Measurements from ENCODE around the gene CLDN3. TPM values are rescaled to one million over a fixed set of nuclear protein-coding genes. Genes with fewer than 3 reads are reported as not detected.

Gene CLDN3
- total and polyA plus RNA-seq, 2 of the 4 experiments (the other 2 are of a cell fraction), result 0.12 to 0.18 TPM

DNA sequence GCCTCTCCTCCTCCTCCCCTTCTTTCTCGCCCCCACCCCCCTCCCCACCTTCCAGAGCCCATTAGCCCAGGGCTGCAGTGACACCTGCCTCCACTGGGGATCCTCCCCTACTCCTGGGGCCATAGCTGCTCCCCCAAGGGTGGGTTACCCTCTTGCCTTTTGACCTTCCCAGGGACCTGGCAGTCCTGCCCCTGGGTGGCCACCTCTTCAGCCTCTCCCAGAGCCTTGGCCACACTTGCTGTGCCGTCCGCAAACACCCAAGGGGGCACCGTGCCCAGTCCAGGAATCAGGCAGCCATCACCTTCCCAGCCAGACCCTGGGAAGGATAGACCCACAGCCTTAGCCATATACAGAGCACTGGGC, 40.9 kb upstream of the CLDN3 start:
- H3K9ac ChIP-seq (ENCODE audit: low read depth, low read length), result no peak overlapping the region
- H3K4ac ChIP-seq (ENCODE audit: low read depth, low read length), result no peak overlapping the region
- H2BK20ac ChIP-seq (ENCODE audit: low read depth, low read length), result no peak overlapping the region
- intact Hi-C loops (cut with micrococcal nuclease), result loop anchor here (1.0 kb wide), 1 partner anchor 44 kb away; no protein-coding TSS in a partner anchor
- in situ Hi-C loops (cut with MboI; ENCODE audit: low sequenced_read_pairs), result no loop called here
- DNase-seq (no peak), ATAC-seq (ENCODE audit: low read depth) (no peak)
- CTCF ChIA-PET, result interaction anchor here (2.2 kb wide), 1 partner anchor 11 kb away, joined by 10 read pairs; no protein-coding TSS in a partner anchor
- 0 out of 2 replicates have a peak, but pooled peaks cover 2% of the 10 kb centered on the region for H3K4me1 ChIP-seq (ENCODE audit: control insufficient read depth, insufficient read depth, low read length)
- POLR2A ChIA-PET (ENCODE audit: unreplicated experiment), result no interaction called here
- no peak overlapping the region for H3K4me2 ChIP-seq (ENCODE audit: low read depth, low read length)
- no peak overlapping the region for H2AK5ac ChIP-seq (ENCODE audit: low read depth, low read length)
- H3K36me3 ChIP-seq (ENCODE audit: control insufficient read depth, insufficient read depth, low read length), result no peaks in the 10 kb centered on the region
- no peaks in the 10 kb centered on the region for H3K27me3 ChIP-seq (ENCODE audit: control insufficient read depth, insufficient read depth, low read length)
- no peaks in the 10 kb centered on the region for H3K9me3 ChIP-seq (ENCODE audit: control insufficient read depth, insufficient read depth, low read length)
- 40% methylated on average over 2 of the region's 4 CpGs; no CpG with 5 or more reads in 1 of the 2 experiments for WGBS, 2 experiments (ENCODE audit: extremely low coverage in 2 of 2, insufficient read length in 1 of 2)
- no peak overlapping the region for H3K4me3 ChIP-seq (ENCODE audit: insufficient read depth, low read depth, low read length)
- no peak overlapping the region for H3K23ac ChIP-seq (ENCODE audit: low read depth, low read length)
- H4K20me1 ChIP-seq (ENCODE audit: insufficient read depth, low read length), result no peaks in the 10 kb centered on the region
- no peak overlapping the region for H2BK120ac ChIP-seq (ENCODE audit: low read depth, low read length)
- dilution Hi-C loops (cut with HindIII; ENCODE audit: low sequenced_read_pairs, unreplicated experiment), result no loop called here
- no peak overlapping the region for H2BK5ac ChIP-seq (ENCODE audit: low read depth, low read length, poor library complexity, severe bottlenecking)
- H2AFZ ChIP-seq (replicated peaks; ENCODE audit: low read length, poor library complexity), result no peak overlapping the region
- no peak for TF ChIP-seq RFX5 (IDR thresholded peaks at IDR 0.05; ENCODE audit: low read depth, low read length)
- no peaks in the 10 kb centered on the region for H3K9me1 ChIP-seq (ENCODE audit: insufficient read depth, low read length)
- no peak overlapping the region for H3K14ac ChIP-seq (replicated peaks; ENCODE audit: low read depth, low read length)
- no peak overlapping the region for H3K18ac ChIP-seq (ENCODE audit: low read depth, low read length)
- no peaks in the 10 kb centered on the region for H3K79me1 ChIP-seq (ENCODE audit: low read depth in 1 of 2, low read length in 2 of 2)
- H2BK15ac ChIP-seq (ENCODE audit: low read depth, low read length), result no peak overlapping the region
- no peak overlapping the region for H4K8ac ChIP-seq (ENCODE audit: low read depth in 2 of 2, low read length in 2 of 2)
- H3K56ac ChIP-seq (ENCODE audit: extremely low read depth, insufficient read depth, low read length), result no peak overlapping the region
- BruUV-seq (replicated peaks), result no TSS peak
- H4K5ac ChIP-seq (ENCODE audit: low read depth, low read length), result no peak overlapping the region
- no peak overlapping the region for H4K91ac ChIP-seq (ENCODE audit: insufficient read depth, low read depth, low read length)
- H3K27ac ChIP-seq (ENCODE audit: insufficient read depth, low read length), result no peak overlapping the region
- H2AK9ac ChIP-seq (replicated peaks; ENCODE audit: low read depth, low read length, poor library complexity), result no peak overlapping the region
